Activated CD8-positive, alpha-beta memory T cell treated with anti-CD3 and anti-CD28 coated beads, Interleukin-2, amount 50 U/mL, for 4 hours (primary cell): ENCODE results near the gene EXD3.
"Not testable (repeated sequence)": the region's sequence is repeated elsewhere in the genome, so short reads cannot be mapped to it uniquely, and the experiment has no call there.

Experiments
- DNase-seq: peaks from one replicate; pipeline ENCODE4 v3.0.0-alpha.2; 2020

The EXD3 gene

DNA sequence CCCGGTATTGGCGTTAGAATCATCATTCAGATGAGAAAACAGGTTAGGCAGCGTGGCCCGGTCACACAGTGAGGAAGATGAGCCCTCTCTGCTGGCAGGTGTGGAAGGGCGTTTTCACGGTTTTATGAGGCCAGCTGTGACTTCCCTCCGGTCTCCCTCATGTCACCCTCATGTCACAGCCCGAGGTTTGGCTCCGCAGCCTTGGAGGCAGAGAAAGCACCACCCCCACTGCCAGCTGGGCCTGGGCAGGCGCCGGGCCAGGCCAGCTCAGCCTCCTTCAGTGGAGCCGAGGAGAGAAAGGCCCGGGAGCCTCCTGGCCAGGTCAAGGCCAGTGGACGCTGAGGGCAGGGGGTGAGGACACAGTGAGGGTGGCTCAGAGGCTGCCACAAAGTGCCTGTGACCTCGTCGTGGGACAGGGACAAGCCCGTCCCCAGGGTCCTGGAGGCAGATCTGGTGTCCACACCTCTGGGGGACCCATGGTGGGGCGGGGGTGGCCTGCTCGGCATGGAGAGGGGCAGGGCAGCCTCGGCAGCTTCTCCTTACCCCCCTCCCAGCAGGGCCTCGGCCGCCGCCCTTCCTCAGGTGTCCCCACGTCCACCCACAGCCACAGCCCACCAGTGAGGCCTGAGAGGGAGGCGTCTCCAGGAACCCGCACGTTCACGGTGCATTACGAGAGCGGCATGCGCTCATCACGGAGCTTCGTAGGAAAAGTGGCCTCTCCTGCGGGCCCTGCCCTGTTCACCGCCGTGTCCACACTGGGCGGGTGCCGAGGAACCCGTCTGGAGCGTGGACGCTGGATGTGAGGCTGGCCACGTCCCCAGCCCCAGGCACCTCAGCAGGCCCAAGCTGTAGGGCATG is 32.2 kb downstream of the EXD3 start:
- DNase-seq, result no peak

DNA sequence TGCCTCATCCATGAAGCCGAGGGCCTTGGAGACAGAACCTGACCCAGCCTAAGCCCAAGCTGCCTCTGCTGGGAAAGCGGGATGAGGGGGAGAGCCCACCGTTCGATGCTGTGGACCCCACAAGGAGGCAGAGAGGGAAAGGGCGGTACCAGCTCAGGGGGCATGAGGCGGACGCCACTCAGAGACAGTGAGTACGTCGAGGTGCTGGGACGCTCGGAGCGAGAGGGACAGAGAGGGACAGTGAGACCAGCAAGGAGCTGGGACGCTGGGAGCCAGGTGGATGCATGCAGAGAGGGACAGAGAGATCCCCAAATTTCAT is 33.6 kb downstream of the EXD3 start:
- no peak for DNase-seq

DNA sequence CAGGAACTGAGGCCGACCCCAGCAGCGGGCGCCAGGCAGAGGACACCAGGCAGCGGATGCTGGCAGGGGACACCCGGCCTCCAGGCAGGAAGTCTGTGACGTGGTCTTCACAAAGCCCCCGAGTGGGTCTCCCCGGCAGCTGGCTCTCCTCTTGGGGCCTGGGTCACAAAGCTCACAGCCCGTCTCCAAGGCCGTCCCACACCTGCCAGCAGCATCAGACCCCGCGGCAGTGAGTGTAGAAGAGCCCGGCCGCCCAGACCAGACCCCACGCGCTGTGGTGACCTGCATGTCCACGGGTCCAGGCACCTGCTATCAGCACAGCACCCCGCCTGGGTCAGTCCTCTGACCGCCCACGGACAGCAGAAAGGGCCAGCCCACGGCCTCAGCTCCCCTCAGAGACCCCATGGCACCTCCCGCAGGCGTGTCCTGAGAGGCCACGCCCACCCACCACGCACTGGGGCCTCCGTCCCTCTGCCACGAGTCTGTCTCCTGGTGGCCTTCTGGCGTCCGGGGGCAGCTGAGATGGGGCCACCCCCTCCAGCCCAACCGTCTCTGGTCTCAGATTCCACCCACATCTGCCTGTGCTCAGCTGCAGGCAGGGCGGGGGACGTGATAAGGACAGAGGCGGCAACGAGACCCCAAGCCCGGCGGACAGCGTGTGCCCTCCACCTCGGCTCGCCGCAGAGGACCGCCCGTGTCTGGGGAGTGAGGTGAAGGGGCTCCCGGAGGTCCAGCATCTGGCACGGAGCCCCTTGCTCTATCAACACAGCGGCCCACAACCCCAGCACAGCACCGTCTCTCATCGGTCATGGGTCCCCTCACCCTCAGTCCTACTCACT is 34.2 kb downstream of the EXD3 start:
- DNase-seq, result no peak

DNA sequence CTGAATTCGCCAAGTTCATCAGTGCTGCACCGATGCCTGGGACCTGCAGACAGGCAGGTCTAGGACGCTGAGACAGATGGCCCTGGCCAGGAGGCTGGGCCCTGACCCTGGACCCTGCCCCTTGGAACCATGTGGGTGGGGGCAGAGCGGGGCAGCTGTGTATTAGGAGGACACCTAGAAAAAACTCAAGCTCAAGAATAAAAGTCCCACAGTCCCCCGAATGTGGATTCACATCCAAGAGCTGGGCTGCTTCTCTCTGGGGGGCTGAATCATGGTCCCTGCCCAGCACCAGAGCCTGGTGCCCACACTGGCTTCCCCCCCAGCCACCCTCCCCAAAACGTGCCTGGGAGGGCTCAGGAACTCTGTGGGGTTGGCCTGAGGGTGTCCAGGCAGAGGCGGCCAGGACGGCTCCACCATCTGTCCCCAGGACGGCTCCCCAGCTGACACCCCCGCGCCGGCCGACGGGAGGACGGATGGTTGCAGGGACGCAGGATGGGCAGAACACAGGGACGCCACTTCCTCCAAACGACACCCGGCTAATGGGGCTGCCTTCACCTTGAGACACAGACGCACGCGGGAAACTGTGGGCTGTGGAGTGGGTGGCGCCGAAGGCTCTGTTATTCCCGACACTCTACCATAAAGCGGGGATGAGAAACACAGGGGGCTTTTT is 34.9 kb downstream of the EXD3 start:
- DNase-seq, result no peak

DNA sequence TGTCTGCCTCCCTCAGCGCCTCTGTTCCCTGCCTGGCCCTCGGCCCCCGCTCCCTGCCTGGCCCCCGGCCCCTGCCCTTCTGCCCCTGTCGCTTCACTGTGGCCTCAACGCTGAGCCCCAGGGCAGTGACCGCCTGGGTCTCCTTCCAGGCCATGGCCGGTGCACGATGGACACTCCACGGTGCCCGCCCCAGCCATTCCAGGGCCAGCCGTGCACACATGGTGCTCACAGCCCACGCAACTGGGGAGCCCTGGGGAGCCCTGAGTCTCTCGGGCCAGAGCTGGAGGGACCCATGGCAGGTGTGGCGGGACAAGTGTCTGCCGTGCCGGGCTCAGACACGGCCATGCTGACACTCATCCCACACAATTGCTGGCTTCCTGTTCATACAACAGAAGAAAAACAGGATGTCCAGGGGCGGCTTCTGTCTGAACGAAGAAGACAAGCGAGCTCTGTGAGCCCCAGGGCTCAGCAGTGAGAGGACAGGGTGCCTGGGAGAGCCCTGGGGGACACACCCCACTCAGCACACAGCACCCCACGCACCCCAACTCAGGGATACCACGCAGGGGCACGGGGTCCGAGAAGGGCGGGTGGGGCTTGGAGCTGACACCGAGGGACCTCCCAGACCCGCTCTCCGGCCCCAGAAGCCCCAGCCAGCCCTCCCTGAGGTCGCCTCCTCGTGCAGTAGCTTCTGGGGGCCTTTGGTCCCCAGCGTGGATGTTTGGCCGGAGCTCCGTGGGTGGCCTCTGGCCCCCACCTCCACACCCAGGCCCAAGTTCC is 35.7 kb downstream of the EXD3 start:
- no peak for DNase-seq

DNA sequence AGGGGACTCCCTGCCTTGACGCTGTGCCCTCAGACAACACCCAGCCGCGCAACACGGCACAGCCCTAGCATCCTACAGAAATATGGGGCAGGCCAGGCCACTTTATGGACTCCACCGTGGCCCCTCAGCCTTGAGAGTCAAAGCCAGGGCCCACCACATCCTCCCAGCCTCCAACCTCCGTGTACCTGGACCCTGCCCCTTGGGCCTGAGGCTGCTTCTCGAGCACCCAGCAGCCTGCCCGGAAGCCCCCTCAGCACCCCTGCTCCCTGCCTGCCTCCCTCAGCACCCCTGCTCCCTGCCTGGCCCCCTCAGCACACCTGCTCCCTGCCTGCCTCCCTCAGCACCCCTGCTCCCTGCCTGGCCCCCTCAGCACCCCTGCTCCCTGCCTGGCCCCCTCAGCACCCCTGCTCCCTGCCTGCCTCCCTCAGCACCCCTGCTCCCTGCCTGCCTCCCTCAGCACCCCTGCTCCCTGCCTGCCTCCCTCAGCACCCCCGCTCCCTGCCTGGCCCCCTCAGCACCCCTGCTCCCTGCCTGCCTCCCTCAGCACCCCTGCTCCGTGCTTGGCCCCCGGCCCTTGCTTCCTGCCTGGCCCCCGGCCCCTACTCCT is 36.4 kb downstream of the EXD3 start:
- DNase-seq, result not testable (repeated sequence)

DNA sequence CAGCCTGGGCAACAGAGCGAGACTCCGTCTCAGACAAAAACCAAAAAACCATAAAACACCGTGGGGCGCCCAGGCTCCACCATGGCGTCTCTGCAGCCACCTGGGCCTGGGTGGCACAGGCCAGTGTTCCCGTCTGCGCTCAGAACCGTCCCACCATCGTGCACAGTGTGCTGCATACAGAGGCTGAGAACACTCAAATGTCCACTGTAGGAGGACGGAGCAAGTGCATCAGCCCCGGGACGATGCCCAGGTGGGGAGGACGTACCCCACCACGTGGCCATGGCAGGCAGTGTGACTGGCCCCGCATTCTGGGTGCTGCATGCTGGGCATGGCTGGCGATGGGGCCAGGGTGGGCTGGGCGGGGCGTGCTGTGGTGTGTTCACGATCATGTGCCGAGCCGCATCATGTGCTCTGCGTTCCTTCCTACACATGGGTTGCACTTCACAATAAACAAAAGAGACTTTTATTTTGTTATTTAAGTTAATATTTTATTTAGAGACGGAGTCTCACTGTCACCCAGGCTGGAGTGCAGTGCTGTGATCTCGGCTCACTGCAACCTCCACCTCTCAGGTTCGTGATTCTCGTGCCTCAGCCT is 37.8 kb downstream of the EXD3 start:
- DNase-seq, result no peak

DNA sequence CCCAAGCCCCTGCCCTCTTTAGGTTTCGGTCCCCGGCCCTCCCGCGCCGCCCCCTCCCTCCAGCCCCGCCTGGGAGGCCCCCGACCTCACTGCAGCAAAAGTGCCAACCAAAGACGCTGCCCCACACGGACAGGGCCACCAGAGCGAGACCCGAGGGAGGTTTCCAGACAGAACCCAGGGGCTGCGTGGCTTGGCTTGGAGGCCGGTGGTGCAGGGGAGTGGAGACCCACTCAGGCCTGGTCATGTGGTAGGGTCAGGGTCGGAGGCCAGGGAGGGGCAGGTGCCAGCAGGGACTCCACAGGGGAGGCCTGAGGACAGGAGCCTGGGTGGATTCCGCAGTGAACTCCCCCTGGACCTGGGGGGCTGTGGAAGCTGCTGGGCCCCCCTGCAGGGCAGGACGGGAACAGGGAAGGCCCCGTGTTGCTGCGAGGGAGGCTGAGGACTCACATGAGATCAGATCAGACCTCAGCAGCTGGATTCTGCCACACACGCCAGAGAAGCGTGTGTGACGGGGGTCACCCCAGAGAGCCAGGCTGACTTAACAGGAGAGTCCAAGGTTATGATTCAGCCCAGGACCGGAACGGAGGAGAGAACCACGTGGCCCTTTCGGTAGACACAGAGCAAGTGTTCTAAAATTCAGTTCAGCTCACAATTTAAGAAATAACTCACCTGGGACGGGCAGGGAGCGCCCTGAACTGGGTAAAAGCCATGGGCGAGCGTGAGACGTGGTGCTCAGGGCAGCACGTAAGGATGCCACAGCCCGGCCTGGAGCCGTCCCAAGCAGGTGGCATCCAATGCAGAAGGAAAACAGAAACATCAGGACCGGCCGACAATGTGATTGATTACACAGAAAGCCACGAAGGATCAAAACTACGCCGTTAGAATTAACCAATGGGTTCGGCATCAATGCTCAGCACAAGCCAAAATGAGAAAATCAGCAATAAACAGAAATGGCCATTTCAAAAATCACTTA is 38.9 kb downstream of the EXD3 start:
- DNase-seq, result no peak

DNA sequence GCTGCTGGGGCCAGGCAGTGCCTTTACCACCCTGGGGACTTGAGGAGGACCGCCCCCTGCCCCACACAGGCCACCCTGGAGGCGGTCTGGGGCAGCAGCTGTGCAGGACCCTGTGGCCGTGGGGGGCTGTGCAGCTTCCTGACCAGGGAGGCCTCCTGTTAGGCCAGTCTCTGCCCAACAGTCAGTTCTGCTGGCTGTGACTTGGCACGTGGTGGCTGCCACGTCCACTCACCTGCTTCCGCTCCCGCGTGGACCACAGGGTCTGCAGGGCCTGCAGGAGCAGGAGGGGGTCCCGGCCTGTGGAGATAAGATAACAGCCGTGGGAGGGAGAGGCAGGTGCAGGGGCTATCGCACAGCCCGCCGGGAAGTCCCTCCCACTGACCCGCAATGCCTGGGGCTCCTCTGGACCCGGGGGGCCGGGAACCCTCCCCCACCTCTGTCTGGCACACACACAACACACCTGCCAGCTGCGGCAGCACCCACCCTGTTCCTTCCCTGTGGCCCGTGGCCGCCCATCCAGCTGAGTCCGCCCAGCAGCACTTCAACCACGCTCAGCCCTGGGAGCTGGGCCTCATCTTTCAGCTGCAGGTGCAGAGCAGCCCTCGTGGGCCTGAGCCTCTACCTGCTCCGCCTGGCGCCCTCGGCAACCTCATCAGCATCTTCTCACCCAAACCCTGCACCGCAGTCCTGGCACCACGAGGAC is 39.7 kb downstream of the EXD3 start:
- DNase-seq, result no peak

DNA sequence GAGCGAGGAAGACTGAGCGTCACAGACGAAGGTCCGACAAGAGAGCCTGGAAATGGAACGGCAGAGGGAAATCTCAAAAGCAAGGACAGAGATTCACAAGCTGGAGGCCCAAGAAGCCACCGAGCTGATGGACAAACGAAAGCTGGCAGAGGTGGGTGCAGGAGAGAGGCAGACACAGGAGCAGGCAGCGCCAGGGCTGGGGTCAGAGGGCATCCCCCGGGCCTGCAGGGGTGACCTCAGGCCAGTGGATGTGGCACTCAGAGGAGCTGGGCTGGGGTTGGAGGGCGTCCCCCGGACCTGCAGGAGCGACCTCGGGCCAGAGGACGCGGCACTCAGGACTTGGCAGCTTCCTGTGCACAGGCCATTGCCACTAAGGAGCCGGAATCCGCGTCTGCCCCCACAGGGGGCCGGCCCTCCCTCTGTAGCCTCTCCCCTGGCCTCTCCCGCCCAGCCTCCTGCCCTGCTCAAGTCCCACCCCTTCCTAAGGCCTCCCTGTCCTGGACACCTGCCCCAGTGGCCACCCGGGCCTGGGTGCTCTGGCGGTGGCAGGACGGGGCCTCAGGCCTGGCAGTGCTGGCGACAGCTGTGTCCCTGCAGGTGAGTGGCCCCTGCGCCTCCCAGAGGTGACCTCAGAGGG is 40.4 kb downstream of the EXD3 start:
- no peak for DNase-seq

DNA sequence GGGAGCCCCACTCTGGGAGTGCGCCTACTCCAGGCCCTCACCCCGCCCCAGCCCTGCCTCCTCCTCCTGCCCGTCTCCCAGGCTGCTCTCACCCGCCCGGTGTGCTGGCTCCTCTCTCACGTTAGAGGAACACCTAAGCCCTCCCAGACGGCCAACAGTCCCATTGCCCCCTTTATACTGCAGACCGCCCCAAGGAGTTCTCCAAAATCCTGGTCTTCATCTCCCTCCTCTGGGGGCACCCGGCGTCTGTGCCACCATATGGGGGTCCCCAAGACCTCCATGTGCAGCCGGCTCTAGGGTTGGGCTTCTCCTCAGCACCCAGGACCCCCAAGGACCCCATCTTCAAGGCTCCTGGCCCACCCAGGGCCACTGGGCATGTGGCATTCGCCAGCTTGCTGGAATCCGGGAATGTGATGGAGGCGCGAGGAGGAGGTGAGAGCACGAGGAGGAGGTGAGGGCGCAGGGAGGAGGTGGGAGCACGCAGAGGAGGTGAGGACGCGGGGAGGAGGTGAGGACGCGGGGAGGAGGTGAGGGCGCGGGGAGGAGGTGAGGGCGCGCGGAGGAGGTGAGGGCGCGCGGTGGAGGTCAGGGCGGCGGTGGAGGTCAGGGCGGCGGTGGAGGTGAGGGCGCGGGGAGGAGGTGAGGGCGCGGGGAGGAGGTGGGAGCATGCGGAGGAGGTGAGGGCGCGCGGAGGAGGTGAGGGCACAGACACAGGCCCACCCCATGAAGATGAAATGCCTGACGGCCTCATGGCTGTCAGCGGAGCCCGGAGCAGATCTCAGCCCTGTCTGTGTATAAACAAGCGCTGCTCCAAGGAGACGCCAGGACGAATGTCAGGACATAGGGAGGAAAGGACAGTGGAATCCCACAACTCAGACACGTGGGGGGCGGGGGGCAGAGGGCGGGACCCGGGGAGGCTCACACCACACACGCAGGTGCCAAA is 41.2 kb downstream of the EXD3 start:
- no peak for DNase-seq

DNA sequence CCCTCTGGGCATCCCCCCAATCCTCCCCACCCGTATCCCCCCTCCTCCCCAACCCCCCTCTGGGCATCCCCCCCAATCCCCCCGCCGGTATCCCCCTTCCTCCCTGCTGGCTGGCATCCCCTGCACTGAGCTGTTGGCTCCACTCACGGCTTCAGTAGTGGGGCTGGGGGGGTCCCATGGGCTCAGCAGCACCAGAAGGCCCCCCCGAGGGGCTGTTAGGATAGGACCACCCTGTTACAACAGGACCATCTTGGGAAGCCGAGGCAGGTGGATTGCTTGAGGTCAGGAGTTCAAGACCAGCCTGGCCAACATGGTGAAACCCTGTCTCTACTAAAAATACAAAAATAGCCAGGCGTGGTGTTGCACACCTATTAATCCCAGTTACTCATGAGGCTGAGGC is 42.4 kb downstream of the EXD3 start:
- DNase-seq, result no peak

DNA sequence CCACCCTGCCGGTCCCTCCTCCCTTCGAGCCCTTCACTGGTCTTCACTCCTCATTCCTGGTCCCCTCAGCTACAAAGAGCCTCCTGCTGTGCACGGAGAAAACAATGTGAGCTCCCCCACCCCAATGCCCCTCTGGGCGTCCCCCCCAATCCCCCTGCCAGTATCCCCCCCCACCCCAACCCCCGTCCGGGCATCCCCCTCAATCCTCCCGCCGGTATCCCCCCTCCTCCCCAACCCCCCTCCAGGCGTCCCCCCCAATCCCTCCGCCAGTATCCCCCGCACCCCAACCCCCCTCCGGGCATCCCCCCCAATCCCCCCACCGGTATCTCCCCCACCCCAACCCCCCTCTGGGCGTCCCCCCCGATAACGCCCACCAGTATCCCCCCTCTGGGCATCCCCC is 42.8 kb downstream of the EXD3 start:
- no peak for DNase-seq

DNA sequence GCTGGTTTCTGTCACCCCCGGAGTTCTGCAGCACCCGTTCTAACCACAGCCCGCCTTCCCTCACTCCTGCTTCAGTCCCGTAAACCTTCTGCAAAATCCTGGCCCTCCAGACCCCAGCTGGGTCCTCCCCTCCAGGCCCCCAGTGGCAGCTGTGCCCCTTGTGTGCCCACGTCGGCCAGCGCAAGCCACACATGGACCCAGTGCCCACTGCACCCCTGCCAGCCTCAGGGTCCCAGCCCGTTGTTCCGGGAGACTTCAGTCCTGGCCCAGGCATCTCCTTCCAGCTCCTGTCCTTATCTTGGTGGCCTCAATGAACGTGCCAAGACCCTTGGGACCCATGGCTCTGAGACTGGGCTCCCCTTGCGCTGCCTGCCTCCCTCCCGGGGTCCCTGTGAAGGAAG is 43.2 kb downstream of the EXD3 start:
- no peak for DNase-seq

DNA sequence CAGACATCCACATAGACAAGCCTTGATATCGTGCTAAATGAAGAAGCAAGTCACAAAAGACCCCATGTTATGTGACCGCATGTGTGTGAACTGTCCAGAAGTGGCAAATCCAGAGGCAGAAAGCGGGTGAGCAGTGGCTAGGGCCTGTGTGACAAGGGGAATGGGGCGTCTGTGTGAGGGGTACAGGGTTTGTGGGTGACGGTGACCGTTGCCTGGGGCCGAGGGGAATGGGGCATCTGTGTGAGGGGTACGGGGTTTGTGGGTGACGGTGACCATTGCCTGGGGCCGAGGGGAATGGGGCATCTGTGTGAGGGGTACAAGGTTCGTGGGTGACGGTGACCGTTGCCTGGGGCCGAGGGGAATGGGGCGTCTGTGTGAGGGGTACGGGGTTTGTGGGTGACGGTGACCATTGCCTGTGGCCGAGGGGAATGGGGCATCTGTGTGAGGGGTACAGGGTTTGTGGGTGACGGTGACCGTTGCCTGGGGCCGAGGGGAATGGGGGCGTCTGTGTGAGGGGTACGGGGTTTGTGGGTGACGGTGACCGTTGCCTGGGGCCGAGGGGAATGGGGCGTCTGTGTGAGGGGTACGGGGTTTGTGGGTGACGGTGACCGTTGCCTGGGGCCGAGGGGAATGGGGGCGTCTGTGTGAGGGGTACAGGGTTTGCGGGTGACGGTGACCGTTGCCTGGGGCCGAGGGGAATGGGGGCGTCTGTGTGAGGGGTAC is 44.1 kb downstream of the EXD3 start:
- DNase-seq, result not testable (repeated sequence)

DNA sequence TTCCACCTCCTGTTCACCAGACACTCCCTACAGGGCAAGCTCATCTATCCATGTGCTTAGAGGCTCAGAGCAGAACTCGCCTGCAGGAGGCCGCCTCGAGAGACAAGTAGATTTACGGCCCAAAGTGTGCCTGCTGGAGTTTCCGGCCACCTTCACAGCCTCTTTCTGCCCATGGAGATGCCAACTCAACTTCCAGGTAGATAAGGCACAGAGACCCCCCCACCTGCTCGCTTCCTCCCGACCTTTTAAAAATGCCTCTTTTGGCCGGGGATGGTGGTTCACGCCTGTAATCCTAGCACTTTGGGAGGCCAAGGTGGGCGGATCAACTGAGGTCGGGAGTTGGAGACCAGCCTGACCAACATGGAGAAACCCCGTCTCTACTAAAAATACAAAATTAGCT is 46.6 kb downstream of the EXD3 start:
- no peak for DNase-seq

DNA sequence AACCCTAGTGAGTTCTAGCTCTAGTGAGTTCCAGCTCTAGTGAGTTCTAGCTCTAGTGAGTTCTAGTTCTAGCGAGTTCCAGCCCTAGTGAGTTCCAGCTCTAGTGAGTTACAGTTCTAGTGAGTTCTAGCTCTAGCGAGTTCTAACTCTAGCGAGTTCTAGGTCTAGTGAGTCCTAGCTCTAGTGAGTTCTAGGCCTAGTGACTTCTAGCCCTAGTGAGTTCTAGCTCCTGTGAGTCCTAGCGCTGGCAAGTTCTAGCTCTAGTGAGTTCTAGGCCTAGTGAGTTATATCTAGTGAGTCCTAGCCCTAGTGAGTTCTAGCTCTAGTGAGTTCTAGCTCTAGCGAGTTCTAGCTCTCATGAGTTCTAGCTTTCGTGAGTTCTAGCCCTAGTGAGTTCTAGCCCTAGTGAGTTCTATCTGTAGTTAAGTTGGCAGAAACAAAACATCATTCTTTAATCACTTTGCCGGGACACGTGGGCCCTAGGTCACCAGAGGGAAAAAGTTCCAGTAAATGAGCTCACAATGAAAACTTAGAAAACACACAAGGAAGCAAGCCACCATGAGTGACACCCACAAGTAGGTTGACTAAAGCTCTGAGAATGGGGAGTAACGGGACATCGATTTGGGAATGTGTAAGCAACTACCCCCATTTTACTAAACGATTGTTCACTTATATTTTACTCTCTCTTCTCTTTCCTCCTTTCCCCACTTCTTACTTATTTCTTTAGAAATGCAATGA is 47.5 kb downstream of the EXD3 start:
- no peak for DNase-seq
